Pulmonary artery endothelial cell (primary cell): ENCODE measurements around the gene UBR1. TPM values are rescaled to one million over a fixed set of nuclear protein-coding genes. Genes with fewer than 3 reads are reported as not detected.
"Not testable (repeated sequence)": the region's sequence is repeated elsewhere in the genome, so short reads cannot be mapped to it uniquely, and the experiment has no call there.

ENCODE experiments used
- DNase-seq: peaks from one replicate; pipeline ENCODE4 v3.0.0-alpha.2; 2011; ENCODE audit warnings: low read depth, low spot score
- total RNA-seq: library from RNA; depleted of rRNA; stranded (reverse); fragments of >200 nt; gene quantifications from 2 replicates; pipeline ENCODE4 v1.2.3, GENCODE V29; 2014

UBR1 gene
- total RNA-seq, 1 donor from 2014 or later = 25.7 TPM

- DNase-seq = no peak
These were observed 190.1 kb downstream of the UBR1 start for GRCh38 chr15:42915654-42916315.

- DNase-seq = no peak
These were observed 190.9 kb downstream of the UBR1 start for GRCh38 chr15:42914728-42915497.

- no peak for DNase-seq
These were observed 194.7 kb downstream of the UBR1 start for GRCh38 chr15:42911058-42911592.

- DNase-seq = no peak
These were observed 197.3 kb downstream of the UBR1 start for GRCh38 chr15:42908538-42908937.

- DNase-seq = no peak
These were observed 202.2 kb downstream of the UBR1 start for GRCh38 chr15:42903388-42904324.

GRCh38 chr15:42893911-42894310 lies 211.9 kb downstream of the UBR1 start:
- DNase-seq = not testable (repeated sequence)

Other genes with a start within 250 kb of the UBR1 start
- gene TTBK2, start 185.3 kb downstream of the UBR1 start, total RNA-seq = 7.6 and 12.3 TPM in 2 replicates
- 15.4 and 18.6 TPM in 2 replicates for gene TMEM62, start 27.5 kb upstream of the UBR1 start, total RNA-seq
- 72.9 and 74.8 TPM in 2 replicates for gene CCNDBP1, start 79.4 kb upstream of the UBR1 start, total RNA-seq
- gene EPB42, start 115.0 kb upstream of the UBR1 start, total RNA-seq = not detected in 2 replicates
- not detected in 2 replicates for gene TGM5, start 160.9 kb upstream of the UBR1 start, total RNA-seq
- not detected in 2 replicates for gene TGM7, start 196.2 kb upstream of the UBR1 start, total RNA-seq
- gene LCMT2, start 224.5 kb upstream of the UBR1 start, total RNA-seq = 5.5 and 9.2 TPM in 2 replicates